NCI-H82 treated with DMSO at 0.1 percent for 48 hours (cell line): ENCODE measurements around the gene JAK3.
"Not testable (repeated sequence)": the region's sequence is repeated elsewhere in the genome, so short reads cannot be mapped to it uniquely, and the experiment has no call there.

ENCODE experiments used
- DNase-seq: peaks from one replicate; lab custom pipeline; 2025; ENCODE audit not compliant: unreplicated experiment; lab: John Stamatoyannopoulos, UW

JAK3 gene

DNA sequence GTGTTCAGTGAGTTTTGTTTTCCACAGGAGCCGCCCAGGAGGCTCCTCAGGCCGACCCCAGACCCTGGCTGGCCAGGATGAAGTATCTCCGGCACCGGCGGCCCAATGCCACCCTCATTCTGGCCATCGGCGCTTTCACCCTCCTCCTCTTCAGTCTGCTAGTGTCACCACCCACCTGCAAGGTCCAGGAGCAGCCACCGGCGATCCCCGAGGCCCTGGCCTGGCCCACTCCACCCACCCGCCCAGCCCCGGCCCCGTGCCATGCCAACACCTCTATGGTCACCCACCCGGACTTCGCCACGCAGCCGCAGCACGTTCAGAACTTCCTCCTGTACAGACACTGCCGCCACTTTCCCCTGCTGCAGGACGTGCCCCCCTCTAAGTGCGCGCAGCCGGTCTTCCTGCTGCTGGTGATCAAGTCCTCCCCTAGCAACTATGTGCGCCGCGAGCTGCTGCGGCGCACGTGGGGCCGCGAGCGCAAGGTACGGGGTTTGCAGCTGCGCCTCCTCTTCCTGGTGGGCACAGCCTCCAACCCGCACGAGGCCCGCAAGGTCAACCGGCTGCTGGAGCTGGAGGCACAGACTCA lies 40.0 kb downstream of the JAK3 start:
- no peak for DNase-seq

GRCh38 chr19:17806945-17807344 lies 40.8 kb downstream of the JAK3 start:
- DNase-seq: no peak

DNA sequence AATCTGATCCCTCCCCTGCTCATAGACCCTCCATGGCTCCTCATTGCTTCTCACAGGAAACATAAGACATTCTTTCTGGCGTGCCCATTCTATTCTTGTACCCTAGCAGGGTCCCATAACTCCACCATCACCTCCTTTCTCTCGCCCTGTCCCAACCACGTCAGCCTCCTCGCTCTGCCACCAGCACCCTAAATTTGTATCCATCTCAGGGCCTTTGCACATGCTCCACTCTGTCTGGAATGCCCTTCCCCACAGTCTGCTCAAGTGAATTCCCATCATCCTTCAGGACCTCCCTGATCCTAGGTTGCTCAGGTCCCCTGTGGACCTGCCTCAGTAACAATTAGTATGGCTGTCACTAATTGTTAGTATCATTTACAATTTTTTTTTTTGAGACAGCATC lies 42.4 kb downstream of the JAK3 start:
- DNase-seq: no peak

DNA sequence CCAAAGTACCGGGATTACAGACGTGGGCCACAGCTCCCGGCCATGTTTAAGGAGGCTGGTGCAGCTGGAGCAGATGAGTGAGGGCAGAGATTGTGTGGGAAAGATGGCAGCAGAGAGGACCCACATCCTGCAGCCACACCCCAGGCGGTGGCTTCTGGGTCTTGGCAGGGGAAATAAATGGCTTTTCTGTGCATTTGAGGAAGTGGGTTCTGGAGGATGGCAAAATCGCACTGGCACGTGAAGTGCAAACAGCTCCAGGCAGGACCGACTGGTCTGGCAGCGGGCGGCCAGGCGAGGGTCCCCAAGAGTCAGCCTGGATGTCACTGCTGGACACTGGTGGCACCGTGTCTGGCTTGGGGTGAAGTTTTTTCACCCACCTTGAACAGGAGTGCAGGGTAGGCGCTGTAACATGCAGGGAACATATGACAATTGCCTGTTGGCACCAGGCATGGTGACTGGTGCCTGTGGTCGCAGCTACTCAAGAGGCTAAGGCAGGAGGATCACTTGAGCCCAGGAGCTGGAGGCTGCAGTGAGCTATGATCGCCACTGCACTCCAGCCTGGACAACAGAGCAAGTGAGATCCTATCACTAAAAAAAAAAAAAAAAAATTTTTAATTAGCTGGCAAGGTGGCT lies 44.4 kb downstream of the JAK3 start:
- no peak for DNase-seq

DNA sequence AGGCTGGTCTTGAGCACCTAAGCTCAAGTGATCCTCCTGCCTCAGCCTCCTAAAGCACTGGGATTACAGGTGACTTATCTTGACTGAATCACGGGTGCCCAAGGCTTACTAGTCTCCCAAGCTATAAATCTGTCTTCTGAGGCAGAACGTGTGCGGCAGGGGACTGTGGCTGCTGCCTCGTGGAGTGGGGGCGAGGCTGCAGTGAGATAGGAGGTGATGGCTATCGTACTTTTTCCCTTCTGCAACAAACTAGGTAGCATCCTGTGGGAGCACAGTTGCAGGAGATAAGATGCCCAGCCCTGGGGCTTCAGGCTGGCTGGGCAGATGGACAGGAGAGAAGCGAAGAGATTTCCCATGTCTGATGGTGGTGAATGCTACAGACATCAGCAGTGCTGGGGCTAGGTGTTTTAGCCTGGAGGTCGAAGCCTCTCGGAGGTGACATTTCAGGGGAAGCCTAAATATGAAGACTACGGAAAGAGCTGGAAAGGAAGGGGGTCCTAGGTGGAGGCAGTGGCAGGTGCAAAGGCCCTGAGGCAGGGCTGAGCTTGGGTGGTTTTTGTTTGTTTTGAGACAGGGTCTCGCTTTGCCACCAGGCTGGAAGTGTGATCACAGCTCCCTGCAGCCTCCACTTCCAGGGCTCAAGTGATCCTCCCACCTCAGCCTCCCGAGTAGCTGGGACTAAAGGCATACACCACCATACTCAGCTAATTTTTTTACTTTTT lies 45.5 kb downstream of the JAK3 start:
- no peak for DNase-seq

- DNase-seq: not testable (repeated sequence)
Measured at GRCh38 chr19:17798599-17798998, 49.2 kb downstream of the JAK3 start.

DNA sequence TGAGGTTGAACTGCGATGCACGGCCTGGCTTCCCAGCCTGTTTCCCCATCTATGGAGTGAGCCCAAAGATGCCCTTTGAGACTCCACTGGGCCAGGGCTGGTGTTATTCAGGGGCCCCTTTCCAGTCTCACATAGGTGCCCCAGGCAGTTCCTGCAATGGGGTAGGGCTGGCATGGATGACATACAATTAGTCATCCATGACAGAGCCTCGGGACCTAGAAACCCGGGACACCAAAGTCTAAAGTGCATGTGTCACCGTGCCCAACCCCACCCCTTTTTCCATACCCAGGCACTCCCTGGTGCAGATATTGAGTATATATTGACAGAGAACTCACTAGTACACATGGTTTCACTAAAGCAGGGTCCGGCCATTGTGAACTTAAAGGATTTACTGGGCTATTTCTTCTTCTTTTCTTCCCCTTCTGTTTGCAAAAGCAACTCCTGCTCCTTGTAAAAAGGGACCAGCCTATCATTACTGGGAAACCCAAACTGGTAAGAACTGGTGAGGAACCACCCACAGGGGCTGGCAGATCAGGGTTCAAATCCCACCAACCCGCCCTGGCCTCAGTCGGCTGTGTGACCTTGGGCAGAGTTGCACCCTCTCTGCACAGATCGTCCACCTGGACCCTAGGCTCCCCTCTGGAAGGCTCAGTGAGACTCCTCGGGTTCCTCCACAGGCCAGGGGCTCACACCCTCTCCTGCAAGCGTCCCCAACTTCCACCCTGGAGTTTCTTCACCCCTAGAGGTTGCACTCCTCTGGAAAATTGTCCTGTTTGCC lies 50.2 kb downstream of the JAK3 start:
- DNase-seq: no peak

DNA sequence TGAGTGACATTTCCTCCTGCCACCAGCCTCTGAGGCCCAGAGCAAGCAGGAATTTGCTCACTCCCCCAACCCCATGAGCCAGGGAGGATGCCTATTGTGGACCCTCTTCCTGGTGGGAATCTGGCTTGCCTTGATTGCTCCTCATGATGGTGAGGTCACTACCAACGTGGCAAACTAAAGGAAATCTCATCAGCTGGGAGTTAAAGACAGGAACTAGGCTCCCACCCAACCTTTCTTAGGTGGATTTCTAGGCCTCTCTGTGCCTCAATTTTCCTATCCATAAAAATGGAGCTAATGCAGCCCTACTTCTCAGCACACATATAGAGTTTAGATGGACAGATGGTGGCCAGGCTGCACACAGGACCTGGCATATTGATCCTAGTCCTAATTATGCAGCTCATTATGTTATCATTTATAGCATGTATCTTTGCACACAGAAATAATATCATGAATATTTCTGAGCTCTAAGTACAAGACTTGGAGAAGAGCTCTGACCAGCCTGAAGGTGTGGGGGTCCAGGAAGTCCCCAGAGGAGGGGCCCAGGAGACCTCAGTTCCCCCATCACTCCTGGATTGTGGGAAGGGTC lies 50.9 kb downstream of the JAK3 start:
- no peak for DNase-seq

GRCh38 chr19:17796013-17796837 lies 51.6 kb downstream of the JAK3 start:
- no peak for DNase-seq

DNA sequence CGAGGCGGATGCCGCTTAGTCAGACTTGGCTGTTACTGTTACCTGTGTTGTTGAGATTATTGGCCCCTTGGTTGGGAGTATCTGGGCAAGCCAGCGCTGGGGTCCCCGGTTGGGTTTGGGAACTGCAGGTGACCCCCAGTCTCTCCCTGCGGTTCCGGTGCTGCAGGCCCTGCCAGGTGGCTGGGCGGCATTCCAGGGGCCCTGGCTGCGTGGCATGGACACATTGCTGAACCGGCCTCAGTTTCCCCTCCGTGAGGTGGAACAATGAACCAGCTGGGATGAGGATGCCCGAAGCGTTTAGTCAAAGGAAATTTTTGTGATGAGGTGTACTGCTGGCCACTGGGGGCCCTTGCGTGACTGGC lies 52.3 kb downstream of the JAK3 start:
- no peak for DNase-seq

- no peak for DNase-seq
Measured at GRCh38 chr19:17794731-17795494, 52.9 kb downstream of the JAK3 start, which contains the start of gene B3GNT3. Gene B3GNT3, plus strand, starts transcription at chr19:17795138. Its CDS starts 12,670 bp downstream, at chr19:17807808.

- DNase-seq: no peak
Measured at GRCh38 chr19:17794412-17794730, 53.4 kb downstream of the JAK3 start.

GRCh38 chr19:17790059-17790780 lies 57.6 kb downstream of the JAK3 start:
- no peak for DNase-seq

- DNase-seq: no peak
Measured at GRCh38 chr19:17788632-17789031, 59.1 kb downstream of the JAK3 start.

- DNase-seq: no peak
Measured at GRCh38 chr19:17787274-17787913, 60.4 kb downstream of the JAK3 start.

GRCh38 chr19:17784201-17785008 lies 63.4 kb downstream of the JAK3 start:
- peak; percentile 49 for DNase-seq

DNA sequence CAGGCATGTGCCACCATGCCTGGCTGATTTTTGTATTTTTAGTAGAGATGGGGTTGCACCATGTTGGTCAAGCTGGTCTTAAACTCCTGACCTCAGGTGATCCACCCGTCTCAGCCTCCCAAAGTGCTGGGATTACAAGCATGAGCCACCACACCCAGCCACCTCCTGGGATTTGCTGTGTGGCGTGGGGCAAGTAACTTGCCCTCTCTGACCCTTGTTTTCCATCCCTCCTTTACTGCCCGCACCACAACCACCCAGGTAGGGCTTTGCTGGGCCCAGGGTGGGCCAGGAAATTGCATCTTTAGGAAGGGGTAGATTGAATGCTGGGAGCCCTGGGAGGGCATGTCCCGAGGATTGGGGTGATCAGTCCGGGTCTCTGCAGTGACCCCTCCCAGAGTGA lies 64.1 kb downstream of the JAK3 start:
- not testable (repeated sequence) for DNase-seq

DNA sequence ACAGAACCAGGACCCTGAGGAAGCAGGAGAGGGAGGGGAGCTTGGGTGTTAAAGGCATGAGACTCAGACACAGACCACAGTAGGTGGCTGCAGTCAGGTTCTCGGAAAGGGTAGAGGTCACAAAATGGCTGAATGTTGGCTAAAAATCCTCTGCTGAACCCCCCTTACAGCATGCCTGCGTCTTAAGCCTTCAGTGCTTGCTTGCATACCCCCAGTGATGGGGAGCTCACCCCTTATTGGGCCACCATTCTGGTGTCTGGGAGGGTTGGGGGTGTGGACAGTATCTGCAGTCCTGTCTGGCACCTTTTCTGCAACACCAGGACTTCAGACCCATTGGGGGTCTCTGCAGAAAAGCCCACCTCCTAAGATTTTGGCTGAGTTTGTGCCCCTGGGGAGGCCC lies 67.0 kb downstream of the JAK3 start:
- DNase-seq: no peak
